Stimulated activated CD4-positive, alpha-beta T cell treated with anti-CD3 and anti-CD28 coated beads, Interleukin-4, amount 100 ng/mL, for 1 hour (primary cell): ENCODE data around the gene FCHO2.
"Not testable (repeated sequence)": the region's sequence is repeated elsewhere in the genome, so short reads cannot be mapped to it uniquely, and the experiment has no call there.

Source experiments
- DNase-seq: peaks from one replicate; pipeline ENCODE4 v3.0.0-alpha.2; 2020

Gene FCHO2, protein sequence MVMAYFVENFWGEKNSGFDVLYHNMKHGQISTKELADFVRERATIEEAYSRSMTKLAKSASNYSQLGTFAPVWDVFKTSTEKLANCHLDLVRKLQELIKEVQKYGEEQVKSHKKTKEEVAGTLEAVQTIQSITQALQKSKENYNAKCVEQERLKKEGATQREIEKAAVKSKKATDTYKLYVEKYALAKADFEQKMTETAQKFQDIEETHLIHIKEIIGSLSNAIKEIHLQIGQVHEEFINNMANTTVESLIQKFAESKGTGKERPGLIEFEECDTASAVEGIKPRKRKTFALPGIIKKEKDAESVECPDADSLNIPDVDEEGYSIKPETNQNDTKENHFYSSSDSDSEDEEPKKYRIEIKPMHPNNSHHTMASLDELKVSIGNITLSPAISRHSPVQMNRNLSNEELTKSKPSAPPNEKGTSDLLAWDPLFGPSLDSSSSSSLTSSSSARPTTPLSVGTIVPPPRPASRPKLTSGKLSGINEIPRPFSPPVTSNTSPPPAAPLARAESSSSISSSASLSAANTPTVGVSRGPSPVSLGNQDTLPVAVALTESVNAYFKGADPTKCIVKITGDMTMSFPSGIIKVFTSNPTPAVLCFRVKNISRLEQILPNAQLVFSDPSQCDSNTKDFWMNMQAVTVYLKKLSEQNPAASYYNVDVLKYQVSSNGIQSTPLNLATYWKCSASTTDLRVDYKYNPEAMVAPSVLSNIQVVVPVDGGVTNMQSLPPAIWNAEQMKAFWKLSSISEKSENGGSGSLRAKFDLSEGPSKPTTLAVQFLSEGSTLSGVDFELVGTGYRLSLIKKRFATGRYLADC

DNA sequence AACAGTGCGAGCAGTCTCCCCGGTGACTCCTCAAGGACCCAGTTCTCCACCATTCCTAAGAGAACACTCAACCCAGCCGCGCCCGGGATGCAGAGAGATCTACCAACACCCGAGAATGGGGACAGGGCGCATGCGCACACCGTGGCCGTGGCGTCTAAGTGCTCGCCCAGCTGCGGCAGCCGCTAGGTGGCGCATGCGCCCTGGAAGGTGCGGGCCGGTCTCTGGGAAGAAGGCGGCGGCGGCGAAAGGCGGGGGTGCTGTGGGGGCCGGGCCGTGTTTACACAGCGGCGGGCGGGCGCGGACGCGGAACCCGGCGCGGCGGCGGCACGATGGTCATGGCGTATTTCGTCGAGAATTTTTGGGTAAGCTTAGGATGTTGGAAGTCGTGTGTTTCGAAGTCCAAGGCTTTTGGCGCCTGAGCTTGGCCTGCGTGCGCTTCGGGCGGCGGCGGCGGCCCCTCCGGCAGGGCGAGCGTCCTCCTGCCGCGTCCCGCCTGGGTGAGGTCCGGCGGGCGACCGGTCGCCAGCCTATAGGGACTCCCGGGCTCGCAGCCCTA is at the start of gene FCHO2:
FCHO2 (plus strand) TSS at position 274 of the 556 bp plus-strand sequence; CDS start at position 330, 56 bp downstream.
- peak; percentile 98 for DNase-seq

DNA sequence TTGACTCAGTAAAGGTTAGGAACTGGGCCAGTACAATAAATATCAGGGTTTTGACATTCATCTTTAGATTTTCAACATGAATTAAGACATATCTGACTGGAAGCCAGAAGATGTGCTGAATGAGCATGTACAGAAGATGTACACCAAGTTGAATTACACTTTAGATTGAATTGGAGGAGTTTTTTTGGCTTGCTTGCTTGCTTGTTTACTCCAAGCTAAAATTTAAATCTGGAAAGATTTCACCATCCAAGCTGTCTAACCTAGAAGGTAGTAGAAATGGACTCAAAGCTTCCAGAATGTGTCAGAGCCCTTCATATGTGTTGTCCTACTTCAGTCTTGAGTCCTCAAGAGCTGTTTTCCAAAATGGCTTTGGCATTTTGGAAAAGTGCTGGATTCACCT is 49.0 kb upstream of the FCHO2 start:
- DNase-seq: no peak

DNA sequence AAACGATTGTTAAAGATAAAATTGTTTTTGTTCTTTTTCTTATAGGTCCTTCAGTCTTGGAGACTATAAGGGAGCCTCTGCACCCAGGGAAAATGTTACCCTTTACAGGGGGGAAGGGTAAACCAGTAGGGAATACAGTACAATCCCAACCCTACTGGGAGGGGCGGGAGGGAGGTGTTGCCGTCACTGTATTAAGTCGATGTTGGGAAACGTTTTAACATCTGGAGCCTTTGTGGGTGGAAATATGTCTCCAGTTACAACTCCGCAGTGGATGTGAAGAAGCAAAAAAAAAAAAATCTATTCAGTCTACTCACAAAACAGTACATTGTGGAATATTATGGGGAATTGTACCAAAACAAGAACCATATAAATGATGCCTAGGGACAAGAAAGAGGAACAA is 47.2 kb upstream of the FCHO2 start:
- no peak for DNase-seq

DNA sequence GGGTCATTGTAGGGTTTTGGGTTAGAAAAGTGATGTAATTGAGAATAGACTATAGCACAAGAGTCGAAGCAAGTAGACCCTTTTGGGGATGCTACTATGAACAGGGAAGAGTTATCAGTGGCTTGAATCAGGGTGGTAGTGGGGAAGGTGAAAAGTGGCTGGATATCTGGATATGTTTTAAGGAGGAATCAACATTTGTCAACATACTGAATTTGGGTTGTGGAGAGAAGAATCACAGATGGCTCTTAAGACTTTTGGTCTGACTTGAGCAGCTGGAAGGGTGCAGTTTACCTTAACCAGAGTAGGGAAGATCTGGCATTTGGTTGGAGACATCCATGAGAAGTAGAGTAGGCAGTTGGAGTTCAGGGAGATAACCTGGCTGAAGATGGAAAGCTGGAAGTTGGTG is 38.5 kb upstream of the FCHO2 start:
- DNase-seq: no peak

DNA sequence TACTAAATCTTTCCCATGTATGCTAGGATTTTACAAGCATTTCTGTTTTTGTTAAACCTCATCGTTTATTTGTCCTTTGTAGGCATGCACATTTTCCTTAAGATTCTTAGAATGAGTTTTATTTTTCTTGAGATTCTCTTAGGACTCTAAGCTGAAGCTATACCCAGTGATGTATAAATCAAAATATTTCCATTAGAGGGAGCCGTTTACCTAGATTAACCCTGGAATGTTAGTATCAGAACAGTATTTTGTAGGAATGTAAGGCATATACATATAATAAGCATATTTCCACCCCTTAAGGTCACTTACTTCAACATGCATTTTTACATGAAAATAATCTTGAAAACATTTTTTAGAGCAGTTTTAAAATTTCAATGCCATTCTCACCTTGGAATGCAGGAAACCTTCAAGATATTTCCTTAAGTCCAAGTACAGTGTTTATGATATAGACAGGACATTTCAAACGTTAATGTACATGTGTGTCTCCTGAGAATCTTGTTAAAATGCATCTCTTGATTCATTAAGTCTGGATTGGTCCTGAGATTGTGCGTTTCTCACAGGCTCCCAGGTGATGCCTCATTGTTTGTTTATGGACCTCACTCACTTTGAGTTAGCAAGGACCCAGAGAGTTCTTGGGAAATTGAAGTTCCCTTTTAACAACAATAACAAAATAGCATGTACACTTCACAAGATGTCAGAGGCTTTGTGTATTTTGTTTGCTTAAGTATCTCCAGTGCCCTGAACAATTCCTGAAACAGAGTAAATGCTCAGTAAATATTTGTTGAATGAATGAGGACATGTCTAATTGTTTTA is 34.9 kb upstream of the FCHO2 start:
- no peak for DNase-seq

DNA sequence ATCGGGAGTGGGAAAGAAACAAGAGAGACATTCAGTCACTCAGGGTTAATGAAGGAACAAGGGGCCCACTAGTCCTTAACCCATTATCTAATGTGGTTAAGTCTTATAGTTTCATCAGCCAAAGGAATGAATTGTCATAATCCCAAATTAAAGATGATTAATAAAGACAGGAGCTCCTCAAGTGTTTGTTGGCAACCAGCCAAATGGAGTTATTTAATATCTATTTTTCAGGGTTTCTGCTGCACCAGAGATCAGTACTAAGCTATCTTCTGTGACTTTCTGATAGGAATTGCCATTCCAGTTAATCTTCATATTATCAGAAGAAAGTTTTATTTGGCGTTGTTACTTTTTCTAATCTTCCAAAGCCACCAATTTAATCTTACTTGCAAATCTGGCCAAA is 34.0 kb upstream of the FCHO2 start:
- DNase-seq: no peak

DNA sequence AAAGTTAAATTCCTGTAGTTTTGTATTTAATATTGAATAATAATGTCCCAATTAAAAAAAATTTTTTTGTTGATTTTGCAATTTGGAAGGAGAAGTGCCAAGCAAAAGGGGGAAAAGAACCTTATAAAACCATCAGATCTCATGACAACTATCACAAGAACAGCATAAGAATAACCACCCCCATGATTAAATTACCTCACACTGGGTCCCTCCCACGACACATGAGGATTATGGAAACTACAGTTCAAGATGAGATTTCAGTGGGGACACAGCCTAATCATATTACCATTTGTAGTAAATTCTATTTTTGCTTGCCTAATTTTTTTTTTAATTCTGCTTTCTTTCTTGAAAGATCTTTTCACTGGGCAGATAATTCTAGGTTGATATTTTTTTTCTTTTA is 33.4 kb upstream of the FCHO2 start:
- no peak for DNase-seq

DNA sequence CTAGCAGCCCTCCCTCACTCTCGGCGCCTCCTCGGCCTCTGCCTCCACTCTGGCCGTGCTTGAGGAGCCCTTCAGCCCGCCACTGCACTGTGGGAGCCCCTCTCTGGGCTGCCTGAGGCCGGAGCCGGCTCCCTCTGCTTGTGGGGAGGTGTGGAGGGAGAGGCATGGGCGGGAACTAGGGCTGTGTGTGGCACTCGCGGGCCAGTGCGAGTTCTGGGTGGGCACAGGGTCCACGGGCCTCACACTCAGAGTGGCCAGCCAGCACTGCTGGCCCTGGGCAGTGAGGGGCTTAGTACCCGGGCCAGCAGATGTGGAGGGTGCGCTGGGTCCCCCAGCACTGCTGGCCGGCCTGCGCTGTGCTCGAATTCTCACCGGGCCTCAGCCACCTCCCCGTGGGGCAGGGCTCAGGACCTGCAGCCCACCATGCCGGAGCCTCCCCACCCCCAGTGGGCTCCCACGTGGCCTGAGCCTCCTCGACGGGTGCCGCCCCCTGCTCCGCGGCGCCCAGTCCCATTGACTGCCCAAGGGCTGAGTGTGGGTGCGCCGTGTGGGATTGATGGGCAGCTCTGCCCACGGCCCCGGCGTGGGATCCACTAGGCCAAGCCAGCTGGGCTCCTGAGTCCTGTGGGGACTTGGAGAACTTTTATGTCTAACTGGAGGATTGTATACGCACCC is 30.4 kb upstream of the FCHO2 start:
- no peak for DNase-seq

DNA sequence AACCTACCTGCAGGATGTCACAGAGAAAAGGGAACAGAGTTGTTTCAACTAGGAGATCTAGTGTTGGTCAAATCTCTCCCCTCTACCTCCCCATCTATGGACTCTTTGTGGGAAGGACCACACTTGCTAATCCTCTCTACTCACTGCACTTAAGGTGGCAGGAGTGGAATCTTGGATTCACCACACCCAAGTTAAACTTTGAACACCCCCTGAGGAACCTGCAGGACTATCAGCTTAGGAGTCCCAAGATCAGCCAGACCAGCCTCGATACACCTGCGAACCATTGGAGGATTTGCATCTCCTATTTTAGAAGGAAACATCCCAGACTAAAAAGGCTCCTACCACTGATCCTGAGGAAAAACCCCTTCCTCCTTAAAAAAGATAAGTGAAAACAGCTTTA is 23.2 kb upstream of the FCHO2 start:
- not testable (repeated sequence) for DNase-seq

DNA sequence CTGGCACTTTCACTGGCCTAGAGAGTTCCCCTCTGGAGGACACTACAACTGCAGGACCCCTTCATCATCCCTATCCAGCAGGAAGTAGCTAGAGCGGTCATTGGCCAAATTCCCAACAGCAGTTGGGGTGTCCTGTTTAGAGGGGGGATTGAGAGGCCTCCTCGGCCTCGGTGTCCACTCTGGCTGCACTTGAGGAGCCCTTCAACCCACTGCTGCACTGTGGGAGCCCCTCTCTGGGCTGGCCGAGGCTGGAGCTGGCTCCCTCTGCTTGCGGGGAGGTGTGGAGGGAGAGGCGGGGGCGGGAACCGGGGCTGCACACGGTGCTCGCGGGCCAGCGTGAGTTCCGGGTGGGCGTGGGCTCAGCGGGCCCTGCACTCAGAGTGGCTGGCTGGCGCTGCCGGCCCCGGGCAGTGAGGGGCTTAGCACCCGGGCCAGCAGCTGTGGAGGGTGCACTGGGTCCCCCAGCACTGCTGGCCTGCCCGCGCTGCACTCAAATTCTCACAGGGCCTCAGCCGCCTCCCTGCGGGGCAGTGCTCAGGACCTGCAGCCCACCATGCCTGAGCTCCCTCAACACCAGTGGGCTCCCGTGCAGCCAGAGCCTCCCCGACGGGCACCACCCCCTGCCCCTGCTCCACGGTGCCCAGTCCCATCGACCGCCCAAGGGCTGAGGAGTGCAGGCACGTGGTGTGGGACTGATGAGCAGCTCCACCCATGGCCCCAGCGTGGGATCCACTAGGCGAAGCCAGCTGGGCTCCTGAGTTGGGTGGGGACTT is 20.7 kb upstream of the FCHO2 start:
- DNase-seq: not testable (repeated sequence)

DNA sequence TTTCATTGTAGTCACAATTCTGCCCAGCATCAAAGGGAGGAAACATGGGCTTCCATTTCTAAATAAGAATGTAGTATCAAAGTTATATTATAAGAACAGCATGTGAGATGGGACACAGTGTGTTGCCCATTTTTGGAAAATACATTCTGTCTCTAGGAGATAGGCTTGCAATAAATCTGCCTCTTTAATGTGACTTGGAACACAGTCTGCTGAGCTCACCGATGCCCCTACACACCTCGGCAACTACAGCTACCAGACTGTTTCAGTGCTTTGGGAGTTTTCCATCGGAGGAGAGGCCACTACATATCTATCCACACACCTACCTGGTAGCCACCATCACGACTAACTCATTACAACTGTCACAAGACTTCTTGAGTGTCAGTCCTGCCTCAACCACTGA is 18.9 kb upstream of the FCHO2 start:
- DNase-seq: no peak

DNA sequence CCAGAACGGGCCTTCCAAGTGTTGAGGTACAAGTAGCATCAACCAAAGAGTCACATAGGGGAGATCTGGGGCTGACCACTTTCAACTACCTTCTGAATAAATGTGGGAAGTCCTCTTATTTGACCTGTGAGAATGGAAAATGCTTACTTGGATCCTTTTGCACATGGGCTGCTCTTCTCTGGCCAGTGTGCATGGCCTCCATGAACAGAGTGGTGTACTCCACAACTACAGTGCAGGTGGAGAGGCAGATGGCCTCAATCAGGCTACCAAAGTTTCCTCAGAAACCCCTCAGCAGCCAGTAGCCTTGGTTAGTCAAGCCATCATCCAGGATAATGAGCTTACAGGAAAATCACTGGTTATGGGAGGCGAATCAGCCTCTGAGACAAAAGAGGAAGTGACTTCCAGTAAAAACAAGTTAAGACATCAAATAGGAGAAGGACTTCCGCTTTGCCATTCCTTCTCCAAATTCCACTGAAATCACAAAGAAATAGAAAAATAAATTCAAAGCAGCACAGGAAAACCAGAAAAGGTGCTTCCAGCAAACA is 18.3 kb upstream of the FCHO2 start:
- DNase-seq: no peak

DNA sequence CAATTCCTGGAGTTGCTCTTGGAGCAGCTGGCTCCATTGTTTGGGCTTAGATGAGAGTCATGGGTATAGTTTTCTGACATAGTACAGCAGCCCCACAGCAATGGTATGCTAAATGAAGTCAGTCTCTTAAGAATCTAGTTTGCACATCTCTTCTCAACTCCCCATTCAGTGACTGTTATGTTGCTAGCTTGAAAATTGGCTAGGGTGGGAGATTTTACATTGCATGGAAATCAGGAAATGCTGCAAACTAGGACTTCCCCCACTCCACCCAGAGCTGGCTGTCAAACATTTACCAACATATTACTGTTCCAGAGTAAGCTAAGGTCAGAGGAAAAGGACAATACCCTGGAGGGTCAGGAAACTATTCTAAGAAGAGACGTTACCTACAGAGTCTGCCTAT is 17.6 kb upstream of the FCHO2 start:
- no peak for DNase-seq

DNA sequence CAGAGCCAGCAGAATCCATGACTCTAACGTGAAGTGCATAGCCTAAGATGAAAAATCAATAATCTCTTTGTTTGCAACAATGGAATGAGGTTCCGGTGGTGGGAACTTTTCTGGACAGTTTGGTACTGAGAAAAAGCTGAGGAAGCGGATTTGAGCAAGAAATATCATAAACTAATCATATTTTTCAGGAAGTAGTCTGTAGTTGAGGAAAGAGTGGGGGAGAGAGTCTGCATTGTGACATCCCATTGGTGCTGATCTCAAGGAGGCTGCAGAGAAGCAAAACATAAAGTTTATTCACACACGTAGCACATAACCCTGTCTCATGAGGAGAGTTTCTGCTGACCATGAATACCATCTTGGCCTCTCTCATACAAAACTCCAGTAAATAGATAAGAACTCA is 15.8 kb upstream of the FCHO2 start:
- DNase-seq: no peak

DNA sequence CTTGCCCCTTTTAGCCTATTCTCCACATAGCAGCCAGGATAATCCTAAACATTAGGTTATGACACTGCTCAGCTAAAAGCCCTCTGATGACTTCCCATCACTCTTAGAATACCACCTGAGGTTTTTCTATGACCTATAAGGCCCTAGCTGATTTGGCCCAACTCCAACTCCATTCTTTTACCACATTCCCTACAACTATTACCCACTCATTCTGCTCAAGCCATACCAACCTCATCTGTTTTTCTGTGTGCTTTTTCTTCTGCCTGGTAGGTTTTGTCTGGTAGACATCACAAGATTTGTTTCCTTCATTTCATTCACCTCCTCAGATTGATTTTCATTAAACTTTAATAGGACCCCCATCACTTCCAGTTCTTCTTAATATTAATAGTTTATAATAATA is 12.5 kb upstream of the FCHO2 start:
- no peak for DNase-seq

DNA sequence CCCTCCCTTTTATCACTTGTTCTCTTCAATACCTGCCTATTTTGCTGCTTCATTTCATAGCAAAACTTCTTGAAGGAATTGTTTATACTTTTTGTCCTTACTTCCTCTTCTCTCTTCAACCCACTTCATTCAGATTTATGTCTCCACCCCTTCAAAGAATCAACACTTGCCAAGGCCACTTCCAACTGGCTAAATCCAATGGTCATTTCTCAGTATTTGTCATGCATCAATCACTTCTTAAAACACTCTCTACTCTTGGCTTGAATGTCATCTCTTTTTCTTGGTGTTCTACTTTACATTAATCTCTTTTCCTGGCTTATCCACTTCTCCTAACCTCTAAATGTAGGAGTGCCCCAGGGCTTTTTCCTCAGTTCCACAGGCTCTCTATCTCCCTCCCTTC is 8.3 kb upstream of the FCHO2 start:
- no peak for DNase-seq

DNA sequence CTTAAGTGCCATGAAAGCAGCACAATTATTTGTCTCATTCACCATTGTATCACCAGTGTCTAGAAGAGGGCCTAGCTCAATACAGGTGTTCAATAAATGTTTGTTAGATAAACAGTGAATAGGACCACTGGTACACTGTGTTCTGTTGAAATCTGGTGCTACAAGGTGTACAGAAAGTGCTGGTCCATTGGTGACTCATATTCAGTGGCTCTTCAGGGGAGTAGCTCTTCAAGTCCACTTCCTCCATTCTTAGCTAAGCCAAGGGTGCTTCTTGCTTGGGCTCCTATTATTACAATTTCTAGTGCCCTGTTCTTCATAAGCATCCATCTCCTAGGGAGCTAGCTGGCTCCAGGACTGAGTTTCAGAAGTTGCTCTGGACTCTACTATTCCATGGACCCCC is 6.4 kb upstream of the FCHO2 start:
- no peak for DNase-seq

DNA sequence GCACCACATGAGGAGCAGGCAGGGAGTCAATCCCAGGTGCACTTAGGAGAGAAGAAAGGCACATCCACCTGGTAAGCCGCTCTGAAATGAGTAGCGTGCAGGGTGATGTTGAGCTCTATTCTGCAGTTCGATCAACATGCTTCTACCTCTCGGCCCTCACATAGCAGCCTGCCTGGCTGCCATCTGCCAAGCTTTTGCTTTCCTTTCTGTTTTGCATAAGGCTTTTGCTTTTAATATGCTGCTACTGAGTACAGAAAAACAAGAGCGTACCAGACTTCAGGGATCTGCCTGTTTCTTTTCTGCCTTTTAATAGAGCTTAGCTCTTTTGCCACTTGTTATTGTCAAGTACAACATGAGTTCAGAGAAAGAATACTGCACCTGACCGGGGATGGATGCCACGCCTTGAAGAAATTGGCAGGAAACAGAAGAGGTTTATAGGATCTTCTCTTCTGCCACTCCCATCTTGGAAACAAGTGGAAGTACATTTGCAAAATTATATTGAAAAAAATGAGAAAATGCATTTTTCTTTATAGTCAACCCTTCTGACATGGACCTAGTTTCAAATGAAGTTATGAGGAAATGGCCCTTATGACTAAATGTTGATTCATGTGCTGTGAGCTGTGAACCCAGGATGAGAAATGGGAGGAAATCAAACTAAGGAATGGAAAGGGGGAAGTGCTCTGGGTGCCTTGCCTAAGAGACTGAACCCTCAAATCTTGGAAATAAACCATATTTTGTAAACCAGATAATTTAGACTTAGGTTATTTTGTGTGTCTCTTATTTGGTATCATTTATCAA is 4.0 kb upstream of the FCHO2 start:
- DNase-seq: no peak

DNA sequence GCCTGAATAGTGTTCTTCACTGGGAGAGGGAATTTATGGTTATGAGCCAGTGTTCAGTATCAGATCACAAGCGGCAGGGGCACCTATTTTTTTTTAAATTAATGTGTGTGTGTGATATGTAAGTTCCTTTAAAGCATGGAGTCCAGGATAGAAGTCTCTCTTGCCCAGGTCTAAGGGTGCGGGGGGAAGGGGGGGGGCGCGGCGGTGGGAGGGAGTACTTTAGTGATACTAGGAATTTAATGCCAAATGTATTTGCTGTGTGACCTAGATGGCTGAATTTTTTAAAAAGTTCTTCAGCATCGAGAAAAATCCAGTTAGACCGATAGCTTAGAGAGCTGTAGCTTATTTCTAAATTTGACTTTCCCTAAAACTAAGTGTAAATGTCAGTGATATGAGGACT is 1.5 kb upstream of the FCHO2 start:
- no peak for DNase-seq

DNA sequence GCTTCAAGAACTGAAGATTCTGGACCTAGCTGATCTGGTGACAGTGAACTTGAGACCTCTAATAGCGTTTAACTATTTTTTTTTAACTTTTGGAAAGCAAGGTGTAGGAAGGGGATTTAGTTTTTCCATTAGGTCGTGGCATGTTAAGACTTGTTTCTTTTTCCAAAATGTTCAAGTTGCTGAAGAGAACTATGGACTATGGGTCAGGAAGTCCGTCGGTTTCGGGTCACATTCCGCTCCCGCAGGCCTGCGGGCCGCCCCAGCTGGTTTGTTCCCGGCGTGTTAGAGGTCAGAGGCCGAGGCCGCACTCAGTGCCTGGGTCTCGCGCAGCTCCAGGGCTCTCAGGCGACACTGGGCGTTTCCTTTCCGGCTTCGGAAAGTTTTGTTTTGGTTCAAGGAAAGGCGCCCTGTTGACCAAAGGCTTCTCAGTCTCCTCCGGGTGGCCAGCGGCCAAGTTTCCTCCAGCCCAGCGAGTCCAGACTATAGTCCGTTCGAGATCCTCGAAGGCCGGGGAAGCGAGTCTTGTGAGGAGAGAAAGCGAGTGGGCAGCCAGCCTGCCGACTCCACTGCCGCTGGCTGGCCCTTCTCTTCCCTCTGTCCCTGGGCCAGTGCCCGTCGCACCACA is 586 bp upstream of the FCHO2 start:
- no peak for DNase-seq
